Measurements from ENCODE around the gene COMMD9.

DNA sequence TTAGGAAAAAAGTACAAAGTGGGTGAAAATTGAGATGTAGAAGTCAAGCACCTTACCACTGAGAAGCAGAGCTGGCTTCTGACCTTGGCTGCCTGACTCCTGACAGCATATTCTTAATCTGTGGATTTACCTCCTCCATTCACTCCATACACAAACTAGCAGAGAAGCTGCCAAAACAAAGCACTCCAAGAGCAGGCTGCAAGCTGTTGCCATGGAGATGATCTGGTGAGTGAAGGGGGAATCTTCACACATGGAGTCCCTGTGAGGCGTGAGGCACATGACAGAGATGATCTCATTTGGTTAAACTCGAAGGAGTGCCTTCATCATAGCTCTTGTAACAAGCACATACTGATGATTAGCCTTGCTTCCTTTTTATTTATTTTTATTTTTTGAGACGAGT, 16.1 kb downstream of the COMMD9 start:
- TF ChIP-seq, protein P1, sequence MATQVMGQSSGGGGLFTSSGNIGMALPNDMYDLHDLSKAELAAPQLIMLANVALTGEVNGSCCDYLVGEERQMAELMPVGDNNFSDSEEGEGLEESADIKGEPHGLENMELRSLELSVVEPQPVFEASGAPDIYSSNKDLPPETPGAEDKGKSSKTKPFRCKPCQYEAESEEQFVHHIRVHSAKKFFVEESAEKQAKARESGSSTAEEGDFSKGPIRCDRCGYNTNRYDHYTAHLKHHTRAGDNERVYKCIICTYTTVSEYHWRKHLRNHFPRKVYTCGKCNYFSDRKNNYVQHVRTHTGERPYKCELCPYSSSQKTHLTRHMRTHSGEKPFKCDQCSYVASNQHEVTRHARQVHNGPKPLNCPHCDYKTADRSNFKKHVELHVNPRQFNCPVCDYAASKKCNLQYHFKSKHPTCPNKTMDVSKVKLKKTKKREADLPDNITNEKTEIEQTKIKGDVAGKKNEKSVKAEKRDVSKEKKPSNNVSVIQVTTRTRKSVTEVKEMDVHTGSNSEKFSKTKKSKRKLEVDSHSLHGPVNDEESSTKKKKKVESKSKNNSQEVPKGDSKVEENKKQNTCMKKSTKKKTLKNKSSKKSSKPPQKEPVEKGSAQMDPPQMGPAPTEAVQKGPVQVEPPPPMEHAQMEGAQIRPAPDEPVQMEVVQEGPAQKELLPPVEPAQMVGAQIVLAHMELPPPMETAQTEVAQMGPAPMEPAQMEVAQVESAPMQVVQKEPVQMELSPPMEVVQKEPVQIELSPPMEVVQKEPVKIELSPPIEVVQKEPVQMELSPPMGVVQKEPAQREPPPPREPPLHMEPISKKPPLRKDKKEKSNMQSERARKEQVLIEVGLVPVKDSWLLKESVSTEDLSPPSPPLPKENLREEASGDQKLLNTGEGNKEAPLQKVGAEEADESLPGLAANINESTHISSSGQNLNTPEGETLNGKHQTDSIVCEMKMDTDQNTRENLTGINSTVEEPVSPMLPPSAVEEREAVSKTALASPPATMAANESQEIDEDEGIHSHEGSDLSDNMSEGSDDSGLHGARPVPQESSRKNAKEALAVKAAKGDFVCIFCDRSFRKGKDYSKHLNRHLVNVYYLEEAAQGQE (IDR thresholded peaks at IDR 0.05; ENCODE audit: low read depth, low read length), result no peak
- TF ChIP-seq, protein P2, sequence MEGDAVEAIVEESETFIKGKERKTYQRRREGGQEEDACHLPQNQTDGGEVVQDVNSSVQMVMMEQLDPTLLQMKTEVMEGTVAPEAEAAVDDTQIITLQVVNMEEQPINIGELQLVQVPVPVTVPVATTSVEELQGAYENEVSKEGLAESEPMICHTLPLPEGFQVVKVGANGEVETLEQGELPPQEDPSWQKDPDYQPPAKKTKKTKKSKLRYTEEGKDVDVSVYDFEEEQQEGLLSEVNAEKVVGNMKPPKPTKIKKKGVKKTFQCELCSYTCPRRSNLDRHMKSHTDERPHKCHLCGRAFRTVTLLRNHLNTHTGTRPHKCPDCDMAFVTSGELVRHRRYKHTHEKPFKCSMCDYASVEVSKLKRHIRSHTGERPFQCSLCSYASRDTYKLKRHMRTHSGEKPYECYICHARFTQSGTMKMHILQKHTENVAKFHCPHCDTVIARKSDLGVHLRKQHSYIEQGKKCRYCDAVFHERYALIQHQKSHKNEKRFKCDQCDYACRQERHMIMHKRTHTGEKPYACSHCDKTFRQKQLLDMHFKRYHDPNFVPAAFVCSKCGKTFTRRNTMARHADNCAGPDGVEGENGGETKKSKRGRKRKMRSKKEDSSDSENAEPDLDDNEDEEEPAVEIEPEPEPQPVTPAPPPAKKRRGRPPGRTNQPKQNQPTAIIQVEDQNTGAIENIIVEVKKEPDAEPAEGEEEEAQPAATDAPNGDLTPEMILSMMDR (IDR thresholded peaks at IDR 0.05), result no peak
- no peak for TF ChIP-seq GABPA (IDR thresholded peaks at IDR 0.05; ENCODE audit: low read depth)
- no peak for TF ChIP-seq MEF2A (IDR thresholded peaks at IDR 0.05; ENCODE audit: borderline replicate concordance, low read depth)
- no peak for TF ChIP-seq CHD2 (IDR thresholded peaks at IDR 0.05; ENCODE audit: low read length, partially characterized antibody)
- TF ChIP-seq, protein P3, sequence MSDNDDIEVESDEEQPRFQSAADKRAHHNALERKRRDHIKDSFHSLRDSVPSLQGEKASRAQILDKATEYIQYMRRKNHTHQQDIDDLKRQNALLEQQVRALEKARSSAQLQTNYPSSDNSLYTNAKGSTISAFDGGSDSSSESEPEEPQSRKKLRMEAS (IDR thresholded peaks at IDR 0.05; ENCODE audit: low read depth), result no peak
- TF ChIP-seq FOXJ3 (CRISPR knock-in tag; IDR thresholded peaks at IDR 0.05), result no peak
- TF ChIP-seq POLR2AphosphoS5 (IDR thresholded peaks at IDR 0.05; ENCODE audit: low read depth, low read length), result no peak
- TF ChIP-seq EP300 (IDR thresholded peaks at IDR 0.05; ENCODE audit: borderline replicate concordance in 1 of 2, low read depth in 1 of 2, low read length in 1 of 2), result no peak
